ENCODE results near the gene CLEC9A.

CLEC9A gene

DNA sequence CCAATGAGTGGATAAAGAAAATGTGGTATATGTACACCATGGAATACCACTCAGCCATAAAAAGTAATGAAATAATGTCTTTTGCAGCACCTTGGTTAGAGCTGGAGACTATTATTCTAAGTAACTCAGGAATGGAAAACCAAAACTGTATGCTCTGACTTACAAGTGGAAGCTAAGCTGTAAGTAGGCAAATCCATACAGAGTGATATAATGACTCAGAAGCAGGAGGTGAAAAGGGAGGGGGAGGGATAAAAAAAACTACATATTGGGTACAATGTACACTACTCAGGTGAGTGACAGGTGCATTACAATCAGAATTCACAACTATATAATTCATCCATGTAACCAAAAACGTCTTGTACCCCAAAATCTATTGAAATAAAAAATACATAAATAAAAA lies 83.4 kb downstream of the CLEC9A start:
- DNase-seq, result no peak

GRCh38 chr12:10115311-10115710 lies 84.8 kb downstream of the CLEC9A start:
- DNase-seq, result no peak
